GM12873 (cell line): ENCODE results near the gene THAP7.

Experiments
- TF ChIP-seq, protein P1 (sequence below): IDR thresholded peaks from 2 replicates; pipeline ENCODE4 v1.5.1; 2012; ENCODE audit warnings: low read depth, mild to moderate bottlenecking, moderate library complexity, low read length, control low read depth; ENCODE audit not compliant: insufficient read depth; ENCODE audit errors: missing control alignments

Gene THAP7

GRCh38 chr22:21000207-21000986 is 1.5 kb downstream of the THAP7 start:
- TF ChIP-seq, protein P1, sequence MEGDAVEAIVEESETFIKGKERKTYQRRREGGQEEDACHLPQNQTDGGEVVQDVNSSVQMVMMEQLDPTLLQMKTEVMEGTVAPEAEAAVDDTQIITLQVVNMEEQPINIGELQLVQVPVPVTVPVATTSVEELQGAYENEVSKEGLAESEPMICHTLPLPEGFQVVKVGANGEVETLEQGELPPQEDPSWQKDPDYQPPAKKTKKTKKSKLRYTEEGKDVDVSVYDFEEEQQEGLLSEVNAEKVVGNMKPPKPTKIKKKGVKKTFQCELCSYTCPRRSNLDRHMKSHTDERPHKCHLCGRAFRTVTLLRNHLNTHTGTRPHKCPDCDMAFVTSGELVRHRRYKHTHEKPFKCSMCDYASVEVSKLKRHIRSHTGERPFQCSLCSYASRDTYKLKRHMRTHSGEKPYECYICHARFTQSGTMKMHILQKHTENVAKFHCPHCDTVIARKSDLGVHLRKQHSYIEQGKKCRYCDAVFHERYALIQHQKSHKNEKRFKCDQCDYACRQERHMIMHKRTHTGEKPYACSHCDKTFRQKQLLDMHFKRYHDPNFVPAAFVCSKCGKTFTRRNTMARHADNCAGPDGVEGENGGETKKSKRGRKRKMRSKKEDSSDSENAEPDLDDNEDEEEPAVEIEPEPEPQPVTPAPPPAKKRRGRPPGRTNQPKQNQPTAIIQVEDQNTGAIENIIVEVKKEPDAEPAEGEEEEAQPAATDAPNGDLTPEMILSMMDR, result no peak

- TF ChIP-seq, protein P1, result no peak
These were observed 2.3 kb downstream of the THAP7 start for GRCh38 chr22:20999350-21000206.

DNA sequence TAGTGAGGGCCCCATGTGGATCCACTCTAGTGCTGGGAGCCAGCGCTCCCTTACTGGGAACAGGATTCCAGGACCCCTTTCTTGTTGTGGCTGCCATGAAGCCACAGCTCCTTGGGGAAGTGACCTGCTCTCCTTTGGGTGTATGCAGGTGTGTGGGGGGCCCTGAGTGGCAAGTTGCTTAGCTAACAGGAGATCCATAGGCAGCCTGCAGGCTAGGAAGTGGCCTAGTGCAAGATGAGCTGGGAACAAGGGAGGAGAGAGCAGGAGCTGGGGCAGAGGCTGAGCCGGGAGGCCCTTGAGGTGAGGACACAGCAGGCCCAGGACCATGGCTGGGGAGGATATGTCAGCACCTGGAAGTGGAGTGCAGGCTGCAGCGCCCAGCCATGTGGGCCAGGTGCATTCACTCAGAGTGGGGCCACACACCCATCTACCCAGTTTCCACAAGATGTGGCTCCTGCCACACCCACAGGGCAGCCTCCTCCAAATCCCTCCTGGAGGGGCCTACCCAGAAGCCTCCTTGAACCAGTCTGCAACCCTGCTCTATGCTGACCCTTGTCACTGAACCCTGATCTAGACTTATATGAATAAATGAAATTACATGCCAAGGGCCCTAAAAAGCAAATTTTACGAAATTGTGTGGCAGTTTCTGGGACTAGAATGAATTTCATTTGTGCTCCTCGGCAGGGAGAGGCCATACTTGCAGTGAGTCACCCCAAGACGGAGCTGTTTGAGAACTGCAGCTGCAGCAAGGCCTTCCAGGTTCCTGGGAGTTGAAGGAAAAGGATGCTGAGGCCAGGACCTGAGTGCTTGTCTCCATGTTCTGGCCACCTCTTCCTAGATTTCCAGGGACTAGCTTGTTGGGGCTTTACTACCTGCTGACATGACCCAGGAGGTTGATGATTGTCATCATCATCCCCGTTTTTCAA is 3.2 kb downstream of the THAP7 start:
- TF ChIP-seq, protein P1, result no peak

DNA sequence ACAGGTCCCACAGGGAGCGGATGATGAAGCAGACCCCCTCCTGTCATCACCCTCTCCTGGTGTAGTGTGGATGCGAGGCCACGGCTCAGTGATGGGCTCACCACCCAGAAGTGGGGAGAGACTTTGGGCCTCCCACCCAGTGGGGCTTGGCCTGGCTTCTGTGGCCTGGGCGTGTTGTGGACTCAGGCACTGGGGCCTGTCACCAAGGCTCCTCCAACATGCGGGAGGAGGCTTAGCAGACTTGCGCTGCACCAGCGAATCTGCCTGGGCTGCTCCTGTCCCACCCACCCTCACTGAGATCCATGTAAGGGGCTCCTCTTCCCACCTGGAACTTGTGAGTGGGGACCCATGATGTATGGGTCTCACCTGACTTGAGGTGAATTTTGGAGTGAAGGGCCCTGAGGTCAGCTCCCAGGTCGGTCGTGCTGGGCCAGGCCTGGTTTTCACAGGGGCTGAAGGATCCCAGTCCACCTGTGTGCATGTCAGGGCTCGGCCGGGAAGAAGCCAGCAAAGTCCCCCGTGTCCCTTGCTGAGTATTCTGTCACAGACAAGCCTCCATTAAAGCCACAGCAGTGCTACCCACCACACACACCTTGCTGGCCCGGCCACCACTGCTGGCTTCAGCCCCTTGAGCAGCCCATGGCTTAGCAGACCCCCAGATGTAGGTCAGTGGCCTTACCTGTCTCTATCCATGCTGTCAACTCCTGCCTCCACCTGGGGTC is 4.2 kb downstream of the THAP7 start:
- TF ChIP-seq, protein P1, result no peak

GRCh38 chr22:20996598-20997535 is 5.1 kb downstream of the THAP7 start:
- TF ChIP-seq, protein P1, result no peak

DNA sequence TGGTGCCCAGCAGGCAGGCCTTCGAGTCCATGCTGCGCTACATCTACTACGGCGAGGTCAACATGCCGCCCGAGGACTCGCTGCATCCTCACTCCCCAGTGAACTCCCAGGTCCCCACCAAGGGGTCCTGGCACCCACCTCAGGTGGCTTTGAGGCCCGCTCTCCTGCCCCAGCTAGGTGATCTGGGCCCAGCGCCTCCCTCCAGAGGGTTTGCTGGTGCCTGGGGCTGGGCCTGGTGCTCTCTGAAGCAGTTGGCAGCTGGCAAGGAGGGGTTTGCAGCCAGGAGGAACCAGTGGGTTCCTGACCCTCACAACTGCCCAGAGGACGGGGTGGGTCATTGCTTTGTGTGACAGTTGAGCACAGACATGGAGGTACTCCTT is 5.9 kb downstream of the THAP7 start:
- TF ChIP-seq, protein P1, result no peak
